ENCODE measurements around the gene ITGA1.

ITGA1 gene

DNA sequence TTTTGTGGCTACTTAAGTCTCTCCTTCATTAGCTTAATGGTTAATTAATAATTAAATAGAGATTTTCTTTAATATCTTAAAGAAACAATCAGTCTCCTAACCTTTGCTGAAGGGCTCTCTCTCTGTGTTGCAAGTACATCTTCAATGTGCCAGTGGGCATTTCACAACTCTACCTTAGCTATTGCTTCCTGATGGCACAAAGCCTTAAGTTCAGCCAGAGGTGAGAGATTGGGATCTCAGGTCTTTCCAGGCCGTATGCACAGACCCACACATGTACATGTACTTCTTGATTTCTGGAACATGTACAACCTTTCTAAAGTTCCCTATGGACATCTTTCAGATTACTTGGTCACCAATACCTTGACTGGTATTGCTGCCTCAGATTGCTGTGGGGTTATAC lies 8.9 kb upstream of the ITGA1 start:
- in situ Hi-C loops (cut with MboI; ENCODE audit: low pct_unique_long_range_greater_than_20kb, low sequenced_read_pairs, unreplicated experiment): no loop called here
- TF ChIP-seq, protein P1, sequence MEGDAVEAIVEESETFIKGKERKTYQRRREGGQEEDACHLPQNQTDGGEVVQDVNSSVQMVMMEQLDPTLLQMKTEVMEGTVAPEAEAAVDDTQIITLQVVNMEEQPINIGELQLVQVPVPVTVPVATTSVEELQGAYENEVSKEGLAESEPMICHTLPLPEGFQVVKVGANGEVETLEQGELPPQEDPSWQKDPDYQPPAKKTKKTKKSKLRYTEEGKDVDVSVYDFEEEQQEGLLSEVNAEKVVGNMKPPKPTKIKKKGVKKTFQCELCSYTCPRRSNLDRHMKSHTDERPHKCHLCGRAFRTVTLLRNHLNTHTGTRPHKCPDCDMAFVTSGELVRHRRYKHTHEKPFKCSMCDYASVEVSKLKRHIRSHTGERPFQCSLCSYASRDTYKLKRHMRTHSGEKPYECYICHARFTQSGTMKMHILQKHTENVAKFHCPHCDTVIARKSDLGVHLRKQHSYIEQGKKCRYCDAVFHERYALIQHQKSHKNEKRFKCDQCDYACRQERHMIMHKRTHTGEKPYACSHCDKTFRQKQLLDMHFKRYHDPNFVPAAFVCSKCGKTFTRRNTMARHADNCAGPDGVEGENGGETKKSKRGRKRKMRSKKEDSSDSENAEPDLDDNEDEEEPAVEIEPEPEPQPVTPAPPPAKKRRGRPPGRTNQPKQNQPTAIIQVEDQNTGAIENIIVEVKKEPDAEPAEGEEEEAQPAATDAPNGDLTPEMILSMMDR (IDR thresholded peaks at IDR 0.05; ENCODE audit: extremely low read depth, insufficient read depth, missing control alignments): no peak
- no peak for DNase-seq (ENCODE audit: low spot score)

DNA sequence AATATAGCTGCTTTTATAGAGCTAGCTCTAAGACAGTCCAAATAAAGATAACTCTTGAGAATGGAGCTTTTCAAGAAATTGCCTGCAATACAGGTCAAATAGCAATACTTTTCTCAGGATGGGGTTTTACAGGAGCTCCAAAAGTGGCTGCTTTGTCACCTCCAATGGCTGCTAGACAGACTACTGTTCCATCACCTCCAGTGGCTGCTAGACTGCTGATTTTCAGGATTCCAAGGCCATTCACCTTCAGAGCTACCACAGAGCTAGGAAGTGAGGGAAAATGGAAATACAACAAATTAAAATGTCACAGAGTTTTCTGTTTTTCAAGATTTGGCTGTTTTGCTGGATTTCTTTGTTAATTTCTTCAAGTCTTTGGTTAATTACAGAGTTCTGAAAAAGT lies 8.5 kb upstream of the ITGA1 start:
- TF ChIP-seq, protein P1 (IDR thresholded peaks at IDR 0.05; ENCODE audit: extremely low read depth, insufficient read depth, missing control alignments): no peak
- in situ Hi-C loops (cut with MboI; ENCODE audit: low pct_unique_long_range_greater_than_20kb, low sequenced_read_pairs, unreplicated experiment): no loop called here

DNA sequence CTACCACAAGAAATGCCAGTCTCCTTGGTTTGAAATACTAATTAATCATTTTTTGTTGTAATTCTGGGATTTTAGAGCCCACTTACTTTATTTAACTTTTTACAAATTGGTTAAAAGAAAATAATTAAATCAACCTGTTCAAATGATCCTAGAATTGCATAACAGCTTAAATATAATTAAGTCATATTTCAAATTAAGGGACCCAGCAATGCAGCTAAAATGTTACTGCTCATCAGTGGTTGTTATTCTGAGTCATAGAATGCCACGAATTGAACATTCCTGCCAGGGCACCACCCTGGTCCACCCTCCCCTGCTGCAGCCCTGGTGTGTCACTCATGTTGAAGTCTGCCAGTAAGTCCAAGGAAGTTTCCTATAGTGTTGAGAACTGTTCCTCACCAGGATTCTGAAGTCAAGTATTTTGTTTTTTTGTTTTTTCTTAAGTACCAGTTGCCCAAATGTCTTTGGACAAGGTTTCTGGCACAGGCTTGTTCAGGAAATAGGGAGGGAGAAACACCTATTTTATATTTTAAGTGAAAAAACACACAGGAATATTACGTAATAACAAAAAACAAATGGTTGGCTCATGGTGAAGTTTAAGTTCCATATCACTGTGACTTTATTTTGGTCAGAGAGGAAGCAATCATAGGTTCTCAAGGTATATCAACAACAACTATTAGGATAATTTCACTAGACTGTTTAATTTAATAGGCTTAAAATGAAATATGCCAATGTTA lies 4.3 kb upstream of the ITGA1 start:
- in situ Hi-C loops (cut with MboI; ENCODE audit: low pct_unique_long_range_greater_than_20kb, low sequenced_read_pairs, unreplicated experiment): no loop called here
- TF ChIP-seq, protein P1 (IDR thresholded peaks at IDR 0.05; ENCODE audit: extremely low read depth, insufficient read depth, missing control alignments): no peak
- DNase-seq (ENCODE audit: low spot score): no peak

More for the DNA sequence above, 8.5 kb upstream of the ITGA1 start:
- no peak for DNase-seq (ENCODE audit: low spot score)

DNA sequence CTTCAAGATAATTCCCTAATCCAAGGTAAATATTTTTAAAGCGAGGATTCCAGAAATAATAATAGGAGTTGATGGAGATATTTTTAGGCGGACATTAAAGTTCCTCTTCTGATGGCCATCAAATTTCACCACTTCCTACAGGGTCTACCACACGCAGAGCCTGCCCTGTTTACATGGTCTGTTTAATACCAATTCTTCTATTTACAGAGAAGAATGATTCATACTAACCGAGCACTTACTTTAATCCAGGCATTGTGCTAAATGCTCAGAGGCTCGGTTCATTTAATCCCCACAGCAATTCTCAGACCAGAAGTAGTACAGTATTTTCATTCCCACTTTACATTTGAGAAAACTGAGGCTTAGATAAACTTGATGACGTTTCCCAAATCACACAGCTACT lies 3.0 kb upstream of the ITGA1 start:
- TF ChIP-seq, protein P1 (IDR thresholded peaks at IDR 0.05; ENCODE audit: extremely low read depth, insufficient read depth, missing control alignments): no peak
- in situ Hi-C loops (cut with MboI; ENCODE audit: low pct_unique_long_range_greater_than_20kb, low sequenced_read_pairs, unreplicated experiment): no loop called here
- DNase-seq (ENCODE audit: low spot score): no peak

DNA sequence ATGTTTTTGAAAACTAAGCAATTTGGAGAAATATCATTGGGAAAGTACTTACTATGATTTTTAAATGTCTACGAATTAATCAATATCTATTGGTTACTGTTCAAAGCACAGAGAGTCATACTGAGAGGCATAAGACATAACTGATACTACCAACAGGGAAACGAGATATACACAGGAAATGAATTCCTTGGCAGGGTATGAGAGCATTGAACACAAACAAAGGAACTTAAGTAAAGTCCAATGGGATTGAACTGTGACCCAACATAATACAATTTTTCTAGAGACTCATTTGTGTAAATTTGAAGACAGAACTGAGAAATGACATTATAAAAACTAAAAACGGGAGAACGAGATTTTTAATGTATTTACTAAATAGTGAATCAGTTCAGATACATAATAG lies 1.3 kb upstream of the ITGA1 start:
- DNase-seq (ENCODE audit: low spot score): no peak
- in situ Hi-C loops (cut with MboI; ENCODE audit: low pct_unique_long_range_greater_than_20kb, low sequenced_read_pairs, unreplicated experiment): no loop called here
- TF ChIP-seq, protein P1 (IDR thresholded peaks at IDR 0.05; ENCODE audit: extremely low read depth, insufficient read depth, missing control alignments): no peak

DNA sequence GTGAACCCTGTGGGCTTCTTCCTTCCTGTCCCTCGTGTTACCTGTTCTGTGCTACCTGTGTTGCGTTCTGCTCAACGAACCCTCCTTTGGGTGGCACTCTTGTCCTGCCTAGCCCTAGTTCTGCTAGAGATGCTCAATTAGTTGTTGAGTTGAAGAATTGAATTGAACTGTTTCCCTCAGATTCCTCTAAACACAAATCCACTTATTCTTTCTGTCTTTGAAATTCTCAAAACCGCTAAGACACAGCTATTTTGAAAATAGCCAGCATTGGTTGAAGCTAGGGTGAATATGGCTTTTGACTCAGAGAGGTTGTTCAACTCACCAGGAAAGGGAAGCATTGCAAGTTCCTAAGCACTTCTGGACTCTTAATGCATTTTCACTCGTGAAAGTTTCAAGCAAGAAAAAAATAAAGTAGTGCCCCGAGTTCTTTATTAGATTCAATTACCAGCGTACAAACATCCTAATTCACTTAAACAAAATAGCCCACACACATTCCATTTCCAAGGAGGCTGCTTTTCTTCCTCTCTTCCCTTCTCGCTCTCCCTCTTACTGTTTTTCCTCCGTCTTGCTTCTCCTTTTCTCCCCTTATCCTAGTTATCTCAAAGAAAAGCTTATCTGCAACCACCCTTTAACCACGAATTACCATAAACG lies 642 bp upstream of the ITGA1 start:
- peak; percentile 37 for DNase-seq (ENCODE audit: low spot score)
- in situ Hi-C loops (cut with MboI; ENCODE audit: low pct_unique_long_range_greater_than_20kb, low sequenced_read_pairs, unreplicated experiment): no loop called here
- TF ChIP-seq, protein P1 (IDR thresholded peaks at IDR 0.05; ENCODE audit: extremely low read depth, insufficient read depth, missing control alignments): peak; percentile 65
